GM12878 (cell line): ENCODE results near the gene ETV3L. TPM values are rescaled to one million over a fixed set of nuclear protein-coding genes. Genes with fewer than 3 reads are reported as not detected.

Experiments
- ATAC-seq: fragments of 200-7000 bp; cut with Tn5 transposase; 3 replicates; pipeline ENCODE4 v1.9.1; 2020; ENCODE audit warnings: mild to moderate bottlenecking, moderate library complexity
- BruUV-seq: library from RNA; stranded (reverse); fragments of 400-500 nt; replicated peaks from 2 replicates; lab custom pipeline; 2021; lab: Mats Ljungman, UMichigan
- CTCF ChIA-PET: fragments of 300-600 bp; sonication (Branson Sonifier 250); formaldehyde crosslinking; extraction: SDS; loops from one replicate; lab custom pipeline; 2021; ENCODE audit warnings: inconsistent platforms; lab: Yijun Ruan, JAX
- POLR2A ChIA-PET: fragments of 350-600 bp; formaldehyde crosslinking; extraction: SDS; loops from one replicate; lab custom pipeline; 2021; ENCODE audit warnings: inconsistent platforms; lab: Charles Lee
- RAD21 ChIA-PET: fragments of 300-600 bp; sonication (Branson Sonifier 250); formaldehyde crosslinking; loops from one replicate; lab custom pipeline; 2023; ENCODE audit warnings: antibody characterized with exemption; ENCODE audit not compliant: unreplicated experiment; lab: Charles Lee
- SMC1A ChIA-PET: fragments of 300-600 bp; sonication (Branson Sonifier 250); formaldehyde crosslinking; loops from one replicate; lab custom pipeline; 2023; ENCODE audit not compliant: unreplicated experiment, uncharacterized antibody; lab: Charles Lee
- DNase-seq: peaks from one replicate; pipeline ENCODE4 v3.0.0-alpha.2; 2011; ENCODE audit warnings: low read depth, low spot score
- FAIRE-seq: peaks from 3 replicates; lab custom pipeline; 2011; peaks lifted over from hg19 to GRCh38; lab: Jason Lieb, UNC
- H2AFZ ChIP-seq: 2 replicates; pipeline ENCODE4 v1.6.0; 2011; ENCODE audit warnings: low read depth, low read length, control low read depth; ENCODE audit not compliant: control insufficient read depth
- H3K27ac ChIP-seq: 2 replicates; pipeline ENCODE4 v1.5.1; 2011; ENCODE audit warnings: control low read depth; ENCODE audit not compliant: control insufficient read depth, insufficient read depth
- H3K27me3 ChIP-seq, 2 experiments: replicated peaks in 1 of 2; 2 replicates each; pipeline versions ENCODE4 v1.6.0 to v1.6.1; 2011; ENCODE audit warnings: low read length in 1 of 2; ENCODE audit not compliant: control insufficient read depth in 2 of 2, insufficient read depth in 2 of 2
- H3K36me3 ChIP-seq, 2 experiments: 2 replicates each; pipeline ENCODE4 v1.5.1; 2011; ENCODE audit warnings: low read length in 1 of 2; ENCODE audit not compliant: control insufficient read depth in 2 of 2, insufficient read depth in 2 of 2
- H3K4me1 ChIP-seq: 2 replicates; pipeline ENCODE4 v1.6.1; 2011; ENCODE audit warnings: mild to moderate bottlenecking, low read length, moderate library complexity, mixed read lengths; ENCODE audit not compliant: control insufficient read depth, insufficient read depth
- H3K4me2 ChIP-seq: 2 replicates; pipeline ENCODE4 v1.6.0; 2011; ENCODE audit warnings: control low read depth; ENCODE audit not compliant: control insufficient read depth, insufficient read depth
- H3K4me3 ChIP-seq: fragments of 200-600 bp; sonication (generic); 2 replicates; pipeline ENCODE4 v1.5.1; 2016
- H3K79me2 ChIP-seq: 2 replicates; pipeline ENCODE4 v1.6.0; 2011; ENCODE audit warnings: low read length; ENCODE audit not compliant: control insufficient read depth, insufficient read depth
- H3K9ac ChIP-seq: 2 replicates; pipeline ENCODE4 v1.8.0; 2011; ENCODE audit warnings: low read length, control low read depth, mixed read lengths; ENCODE audit not compliant: control insufficient read depth, insufficient read depth
- H3K9me3 ChIP-seq: replicated peaks from 3 replicates; pipeline ENCODE4 v1.5.1; 2011; ENCODE audit warnings: mild to moderate bottlenecking, low read length; ENCODE audit not compliant: control insufficient read depth, insufficient read depth
- H4K20me1 ChIP-seq: 2 replicates; pipeline ENCODE4 v1.6.0; 2011; ENCODE audit not compliant: control insufficient read depth, insufficient read depth
- CBFB ChIP-seq: IDR thresholded peaks from 2 replicates; pipeline ENCODE4 v1.6.1; 2016; ENCODE audit warnings: antibody characterized with exemption, low read depth
- CREM ChIP-seq: IDR thresholded peaks from 2 replicates; pipeline ENCODE4 v1.6.1; 2014; ENCODE audit warnings: antibody characterized with exemption, low read depth
- DPF2 ChIP-seq: fragments of 450-650 bp; IDR thresholded peaks from 2 replicates; pipeline ENCODE4 v1.6.1; 2017; ENCODE audit warnings: mild to moderate bottlenecking
- ETV6 ChIP-seq, 2 experiments: fragments of 450-650 bp in 1 of 2; IDR thresholded peaks in 1 of 2; conservative IDR thresholded peaks in 1 of 2; 2 replicates each; pipeline ENCODE4 v1.6.1; 2014; ENCODE audit warnings: antibody characterized with exemption in 1 of 2, borderline replicate concordance in 1 of 2, low read depth in 1 of 2, mild to moderate bottlenecking in 1 of 2, moderate library complexity in 1 of 2
- EZH2 ChIP-seq: IDR thresholded peaks from 2 replicates; pipeline ENCODE4 v1.6.1; 2012; ENCODE audit warnings: low read depth, mild to moderate bottlenecking, control low read depth, inconsistent platforms, low read length, borderline replicate concordance; ENCODE audit not compliant: control insufficient read depth
- FOXM1 ChIP-seq: IDR thresholded peaks from 2 replicates; pipeline ENCODE4 v1.6.1; 2012; ENCODE audit warnings: low read depth, mild to moderate bottlenecking, inconsistent platforms, low read length, moderate library complexity
- GATAD2B ChIP-seq: fragments of 450-650 bp; conservative IDR thresholded peaks from 2 replicates; pipeline ENCODE4 v1.6.1; 2017; ENCODE audit warnings: low read depth, mild to moderate bottlenecking, moderate library complexity
- HDAC6 ChIP-seq: fragments of 200-600 bp; sonication (generic); IDR thresholded peaks from one replicate; pipeline ENCODE4 v1.8.0; 2017; ENCODE audit warnings: antibody characterized with exemption; ENCODE audit not compliant: unreplicated experiment
- IKZF1 ChIP-seq: fragments of 450-650 bp; conservative IDR thresholded peaks from 2 replicates; pipeline ENCODE4 v1.6.1; 2017; ENCODE audit warnings: antibody characterized with exemption, mild to moderate bottlenecking
- IKZF2 ChIP-seq, 2 experiments: fragments of 450-650 bp; IDR thresholded peaks; 2 replicates each; pipeline ENCODE4 v1.6.1; 2017; ENCODE audit warnings: mild to moderate bottlenecking in 2 of 2, moderate library complexity in 2 of 2
- MTA2 ChIP-seq: fragments of 450-650 bp; IDR thresholded peaks from 2 replicates; pipeline ENCODE4 v1.6.1; 2016; ENCODE audit warnings: low read depth, mild to moderate bottlenecking, moderate library complexity
- NFIC ChIP-seq: IDR thresholded peaks from 2 replicates; pipeline ENCODE4 v1.6.1; 2012; ENCODE audit warnings: low read depth, mild to moderate bottlenecking, inconsistent platforms, low read length, moderate library complexity
- NFYB ChIP-seq: IDR thresholded peaks from 2 replicates; pipeline ENCODE4 v1.6.1; 2011; ENCODE audit warnings: low read depth, mild to moderate bottlenecking, low read length, improper control_type of control experiment, moderate library complexity; ENCODE audit not compliant: insufficient read depth
- NRF1 ChIP-seq: conservative IDR thresholded peaks from 2 replicates; pipeline ENCODE4 v1.6.1; 2011; ENCODE audit warnings: mild to moderate bottlenecking, low read depth, low read length, improper control_type of control experiment
- PAX5 ChIP-seq: IDR thresholded peaks from 2 replicates; pipeline ENCODE4 v1.6.1; 2011; ENCODE audit warnings: low read depth, low read length, borderline replicate concordance
- TARDBP ChIP-seq: IDR thresholded peaks from 2 replicates; pipeline ENCODE4 v1.6.1; 2016; ENCODE audit warnings: borderline replicate concordance
- WGBS: methylation state at CpG from one replicate; pipeline ENCODE4 v1.1.6; 2016; ENCODE audit warnings: low lambda C conversion rate; ENCODE audit not compliant: insufficient replicate concordance, insufficient coverage; ENCODE audit errors: missing lambda C conversion rate; 5-methylcytosine and 5-hydroxymethylcytosine counted together
- in situ Hi-C: fragments of 300-500 bp; cut with MboI; formaldehyde crosslinking; loops from 9 replicates; pipeline ENCODE4 v1.14.3; 2018; ENCODE audit warnings: mixed read lengths
- intact Hi-C: fragments of 100-400 bp; cut with micrococcal nuclease; formaldehyde crosslinking; loops from one replicate; pipeline ENCODE4 v1.14.2; 2022; ENCODE audit not compliant: unreplicated experiment
- polyA plus RNA-seq, 11 experiments: library from polyadenylated mRNA; depleted of rRNA in 4 of 11; unstranded in 6 of 11; stranded (reverse) in 5 of 11; fragments of >200 nt; fragmentation: Nextera tagmentation in 4 of 11; fragmentation: Illumina TruSeq in 1 of 11; extraction: Ambion mirVana in 4 of 11; extraction: Trizol in 1 of 11; gene quantifications; 1 replicate in 1 of 11; 2 replicates in 10 of 11; pipeline versions ENCODE4 v1.2.1 to v1.2.3, GENCODE V29; 2011 to 2016; ENCODE audit warnings: inconsistent platforms in 2 of 11, missing spikeins in 2 of 11, low read depth in 1 of 11
- total RNA-seq, 4 experiments: library from RNA; depleted of rRNA in 3 of 4; stranded (reverse); fragments of >200 nt in 3 of 4; fragmentation: Illumina TruSeq in 1 of 4; extraction: Trizol in 1 of 4; gene quantifications; 2 replicates each; pipeline versions ENCODE4 v1.2.1 to v1.2.3, GENCODE V29; 2013 to 2021
- TF ChIP-seq, protein P1 (sequence below): IDR thresholded peaks from 2 replicates; pipeline ENCODE4 v1.6.1; 2012; ENCODE audit warnings: low read depth, low read length, improper control_type of control experiment
- TF ChIP-seq, protein P2 (sequence below): fragments of 450-650 bp; IDR thresholded peaks from 2 replicates; pipeline ENCODE4 v1.6.1; 2018; ENCODE audit warnings: borderline replicate concordance, mild to moderate bottlenecking; ENCODE audit not compliant: partially characterized antibody
- TF ChIP-seq, protein P3 (sequence below): IDR thresholded peaks from 2 replicates; pipeline ENCODE4 v1.6.1; 2011; ENCODE audit warnings: low read depth, low read length, improper control_type of control experiment, borderline replicate concordance

The ETV3L gene
- total and polyA plus RNA-seq, 10 of the 15 experiments (the other 5 are each of a cell fraction or from before 2014, with no cell fraction given): 0.03 to 1.3 (median 0.44) TPM

DNA sequence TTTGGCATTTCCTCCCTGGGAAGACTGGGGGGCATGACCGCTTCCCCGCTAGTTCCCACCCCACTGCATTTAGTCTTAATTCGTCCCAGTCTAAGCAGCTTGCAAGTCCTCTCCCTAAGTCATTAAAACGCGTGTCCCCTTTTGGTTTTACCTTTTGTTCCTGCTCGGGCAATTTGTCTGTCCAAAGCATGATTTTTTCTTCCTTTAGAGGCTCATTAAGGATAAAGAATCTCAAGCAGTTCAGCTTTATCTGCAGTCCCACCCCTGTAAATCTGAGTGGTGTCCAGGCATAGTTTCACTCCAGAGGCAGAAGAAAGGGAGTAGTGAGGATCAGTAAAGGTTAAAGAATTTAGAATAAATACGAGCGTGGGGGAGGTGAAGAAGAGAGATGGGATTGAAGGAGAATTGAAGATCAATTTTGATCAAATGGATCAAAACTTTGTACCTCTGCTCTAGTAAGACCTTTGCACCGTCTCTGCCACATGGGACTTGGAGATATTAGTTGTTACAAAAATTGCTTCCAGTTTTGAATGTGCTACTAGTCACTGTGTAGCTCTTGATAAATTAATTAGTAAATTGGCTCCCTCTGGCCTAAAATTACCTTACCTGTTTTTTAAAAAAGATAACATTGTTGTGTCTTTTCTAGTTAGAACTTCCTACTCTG is 39.6 kb upstream of the ETV3L start:
- ChIA-PET RAD21 (interaction anchor here (1.1 to 5.7 kb wide), 5 partner anchors 9 to 49 kb away, joined by 4 to 54 read pairs (median 6); no protein-coding TSS in a partner anchor), SMC1A (interaction anchor here (0.8 to 8.3 kb wide), 6 partner anchors 10 to 49 kb away, joined by 3 to 65 read pairs (median 4); no protein-coding TSS in a partner anchor), POLR2A (interaction anchor here (1.8 to 3.0 kb wide), 3 partner anchors 15 to 33 kb away, joined by 5 to 12 read pairs (median 10); no protein-coding TSS in a partner anchor), CTCF (interaction anchor here (1.2 to 4.3 kb wide), 5 partner anchors 9 to 99 kb away, joined by 3 to 46 read pairs (median 7); no protein-coding TSS in a partner anchor)
- Histone ChIP-seq H3K9me3 (no peaks in the 10 kb centered on the region), H3K4me1 (peaks cover 13% of the 10 kb centered on the region; the same call in 1 of the 2 replicates), H3K4me2 (peak overlapping the region; percentile 86), H3K4me3 (peak overlapping the region; percentile 96), H3K27ac (peak overlapping the region; percentile 66), H3K36me3 (peaks cover 0 to 6% of the 10 kb centered on the region in 2 experiments; a peak in 2 of 4 replicates), H2AFZ (peak overlapping the region; percentile 71), H3K9ac (peak overlapping the region; percentile 87), H3K79me2 (peaks cover 29% of the 10 kb centered on the region), H4K20me1 (no peaks in the 10 kb centered on the region; the same call in 1 of the 2 replicates), H3K27me3 (no peaks in the 10 kb centered on the region)
- in situ Hi-C loops (no loop called here), intact Hi-C loops (loop anchor here (5.0 kb wide), 1 partner anchor 47 kb away; no protein-coding TSS in a partner anchor)
- ATAC-seq: no peak
- BruUV-seq: no TSS peak
- 22% methylated on average over 9 of the region's 9 CpGs for WGBS
- DNase-seq: no peak
- FAIRE-seq: no peak
- TF ChIP-seq, protein P1, sequence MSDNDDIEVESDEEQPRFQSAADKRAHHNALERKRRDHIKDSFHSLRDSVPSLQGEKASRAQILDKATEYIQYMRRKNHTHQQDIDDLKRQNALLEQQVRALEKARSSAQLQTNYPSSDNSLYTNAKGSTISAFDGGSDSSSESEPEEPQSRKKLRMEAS: no peak
- no peak for TF ChIP-seq CREM
- TF ChIP-seq FOXM1: no peak
- TF ChIP-seq, protein P2, sequence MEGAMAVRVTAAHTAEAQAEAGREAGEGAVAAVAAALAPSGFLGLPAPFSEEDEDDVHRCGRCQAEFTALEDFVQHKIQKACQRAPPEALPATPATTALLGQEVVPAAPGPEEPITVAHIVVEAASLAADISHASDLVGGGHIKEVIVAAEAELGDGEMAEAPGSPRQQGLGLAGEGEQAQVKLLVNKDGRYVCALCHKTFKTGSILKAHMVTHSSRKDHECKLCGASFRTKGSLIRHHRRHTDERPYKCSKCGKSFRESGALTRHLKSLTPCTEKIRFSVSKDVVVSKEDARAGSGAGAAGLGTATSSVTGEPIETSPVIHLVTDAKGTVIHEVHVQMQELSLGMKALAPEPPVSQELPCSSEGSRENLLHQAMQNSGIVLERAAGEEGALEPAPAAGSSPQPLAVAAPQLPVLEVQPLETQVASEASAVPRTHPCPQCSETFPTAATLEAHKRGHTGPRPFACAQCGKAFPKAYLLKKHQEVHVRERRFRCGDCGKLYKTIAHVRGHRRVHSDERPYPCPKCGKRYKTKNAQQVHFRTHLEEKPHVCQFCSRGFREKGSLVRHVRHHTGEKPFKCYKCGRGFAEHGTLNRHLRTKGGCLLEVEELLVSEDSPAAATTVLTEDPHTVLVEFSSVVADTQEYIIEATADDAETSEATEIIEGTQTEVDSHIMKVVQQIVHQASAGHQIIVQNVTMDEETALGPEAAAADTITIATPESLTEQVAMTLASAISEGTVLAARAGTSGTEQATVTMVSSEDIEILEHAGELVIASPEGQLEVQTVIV: no peak
- no peak for TF ChIP-seq HDAC6
- 0 out of 2 replicates have a peak, but pooled peaks have one; percentile 7 for TF ChIP-seq TARDBP
- TF ChIP-seq, protein P3, sequence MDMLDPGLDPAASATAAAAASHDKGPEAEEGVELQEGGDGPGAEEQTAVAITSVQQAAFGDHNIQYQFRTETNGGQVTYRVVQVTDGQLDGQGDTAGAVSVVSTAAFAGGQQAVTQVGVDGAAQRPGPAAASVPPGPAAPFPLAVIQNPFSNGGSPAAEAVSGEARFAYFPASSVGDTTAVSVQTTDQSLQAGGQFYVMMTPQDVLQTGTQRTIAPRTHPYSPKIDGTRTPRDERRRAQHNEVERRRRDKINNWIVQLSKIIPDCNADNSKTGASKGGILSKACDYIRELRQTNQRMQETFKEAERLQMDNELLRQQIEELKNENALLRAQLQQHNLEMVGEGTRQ: no peak
- TF ChIP-seq CBFB: 0 out of 2 replicates have a peak, but pooled peaks have one; percentile 13
- TF ChIP-seq PAX5: 0 out of 2 replicates have a peak, but pooled peaks have one; percentile 5
- peak; percentile 1 to 7; a peak in 3 of 4 replicates for TF ChIP-seq IKZF2 (IDR thresholded peaks at IDR 0.05)
- 0 out of 2 replicates have a peak, but pooled peaks have one; percentile 3 for TF ChIP-seq MTA2
- 0 out of 2 replicates have a peak, but pooled peaks have one; percentile 0 for TF ChIP-seq IKZF1
- TF ChIP-seq NFYB: no peak
- no peak for TF ChIP-seq ETV6 (conservative IDR thresholded peaks at IDR 0.05 in 1 of 2, IDR thresholded peaks at IDR 0.05 in 1 of 2; ENCODE audit: borderline replicate concordance in 1 of 2, low read depth in 1 of 2)
- TF ChIP-seq EZH2: no peak
- TF ChIP-seq DPF2: no peak
- TF ChIP-seq GATAD2B: no peak
- TF ChIP-seq NFIC: no peak
- TF ChIP-seq NRF1: no peak
